Upper lobe of right lung (tissue), 1 donor: Measurements from ENCODE around the gene ZKSCAN3. TPM values are rescaled to one million over a fixed set of nuclear protein-coding genes. Genes with fewer than 3 reads are reported as not detected.
"Not testable (repeated sequence)": the region's sequence is repeated elsewhere in the genome, so short reads cannot be mapped to it uniquely, and the experiment has no call there.

Experiments
- ATAC-seq: fragments of 200-7000 bp; cut with Tn5 transposase; one replicate; pipeline ENCODE4 v1.9.1; 2020; ENCODE audit warnings: mild to moderate bottlenecking, moderate library complexity
- DNase-seq: peaks from one replicate; pipeline ENCODE4 v3.0.0-alpha.2; 2020
- H3K27ac ChIP-seq: fragments of 200-600 bp; one replicate; pipeline ENCODE4 v1.8.0; 2022
- H3K27me3 ChIP-seq: fragments of 200-600 bp; one replicate; pipeline ENCODE4 v1.8.0; 2022; ENCODE audit warnings: mild to moderate bottlenecking
- H3K36me3 ChIP-seq: fragments of 200-600 bp; one replicate; pipeline ENCODE4 v1.8.0; 2022
- H3K4me1 ChIP-seq: fragments of 200-600 bp; one replicate; pipeline ENCODE4 v1.8.0; 2022
- H3K4me3 ChIP-seq: fragments of 200-600 bp; one replicate; pipeline ENCODE4 v1.8.0; 2022; ENCODE audit warnings: mild to moderate bottlenecking
- H3K9me3 ChIP-seq: fragments of 200-600 bp; one replicate; pipeline ENCODE4 v1.8.0; 2022
- intact Hi-C: fragments of 100-400 bp; cut with DNase I; formaldehyde crosslinking; loops from one replicate; pipeline ENCODE4 v1.11.0; 2022
- total RNA-seq: library from RNA; stranded (reverse); fragmentation: NEBNext Ultra II Directional; extraction: Animal tissue kit (Norgen Biotek cat#: 25700); gene quantifications from one replicate; pipeline ENCODE4 v1.2.1, GENCODE V29; 2021
- TF ChIP-seq, protein P1 (sequence below): fragments of 200-600 bp; IDR thresholded peaks from one replicate; pipeline ENCODE4 v1.8.0; 2022; ENCODE audit warnings: antibody characterized with exemption
- donor health status: DM: no; HTN: yes; CAD: no; lungs with severe emphysema.

Gene ZKSCAN3
- total RNA-seq, 1 donor from 2014 or later: 7.3 TPM

DNA sequence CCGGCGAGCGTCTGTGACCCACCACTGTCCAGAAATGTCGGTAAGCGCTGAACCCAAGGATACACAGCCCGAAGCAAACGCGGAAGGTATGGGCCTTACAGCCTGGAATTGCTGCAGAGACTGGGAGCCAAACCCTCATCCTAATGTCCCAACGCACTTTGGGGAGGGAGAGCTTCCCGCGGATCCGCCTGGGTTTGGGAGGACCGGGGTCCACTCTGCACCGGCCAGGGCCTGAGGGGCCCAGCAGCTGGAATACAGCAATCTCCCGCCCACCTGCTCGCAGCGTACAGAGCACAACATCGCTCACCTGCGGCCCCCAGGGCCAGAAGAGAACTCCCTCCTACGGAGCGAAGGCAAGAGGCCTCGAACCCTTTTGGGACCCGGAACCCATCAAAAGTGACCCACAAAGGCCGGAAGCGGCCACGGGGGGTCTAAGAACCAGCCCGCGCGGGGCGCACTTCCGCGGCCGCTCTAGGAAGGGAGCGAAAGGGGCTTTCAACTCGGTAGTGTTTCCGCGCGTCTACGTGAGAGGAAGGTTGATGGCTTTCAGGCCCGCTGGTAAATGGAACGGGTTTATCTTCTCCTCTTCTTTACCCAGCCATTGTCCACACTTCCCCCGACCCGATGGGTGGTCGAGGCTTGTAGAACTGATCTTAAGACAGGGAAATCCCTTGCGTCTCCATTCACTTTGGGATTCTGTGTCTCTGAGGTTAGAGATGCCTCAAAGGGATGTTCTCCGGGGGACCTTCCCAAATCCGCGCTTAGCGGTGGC is 49.8 kb downstream of the ZKSCAN3 start, which contains the start of gene ZSCAN12:
ZSCAN12 (minus strand) TSS at position 398 of the 772 bp plus-strand sequence. CDS start 1,342 bp downstream, outside the sequence.
- ATAC-seq: peak; percentile 99
- no peaks in the 10 kb centered on the region for H3K9me3 ChIP-seq
- intact Hi-C loops: no loop called here
- peak within 1 kb of the TSS; percentile 58 for H3K27ac ChIP-seq
- peaks cover 13% of the 10 kb centered on the region for H3K36me3 ChIP-seq
- H3K4me3 ChIP-seq: peak within 1 kb of the TSS; percentile 83
- peak; percentile 93 for DNase-seq
- TF ChIP-seq, protein P1, sequence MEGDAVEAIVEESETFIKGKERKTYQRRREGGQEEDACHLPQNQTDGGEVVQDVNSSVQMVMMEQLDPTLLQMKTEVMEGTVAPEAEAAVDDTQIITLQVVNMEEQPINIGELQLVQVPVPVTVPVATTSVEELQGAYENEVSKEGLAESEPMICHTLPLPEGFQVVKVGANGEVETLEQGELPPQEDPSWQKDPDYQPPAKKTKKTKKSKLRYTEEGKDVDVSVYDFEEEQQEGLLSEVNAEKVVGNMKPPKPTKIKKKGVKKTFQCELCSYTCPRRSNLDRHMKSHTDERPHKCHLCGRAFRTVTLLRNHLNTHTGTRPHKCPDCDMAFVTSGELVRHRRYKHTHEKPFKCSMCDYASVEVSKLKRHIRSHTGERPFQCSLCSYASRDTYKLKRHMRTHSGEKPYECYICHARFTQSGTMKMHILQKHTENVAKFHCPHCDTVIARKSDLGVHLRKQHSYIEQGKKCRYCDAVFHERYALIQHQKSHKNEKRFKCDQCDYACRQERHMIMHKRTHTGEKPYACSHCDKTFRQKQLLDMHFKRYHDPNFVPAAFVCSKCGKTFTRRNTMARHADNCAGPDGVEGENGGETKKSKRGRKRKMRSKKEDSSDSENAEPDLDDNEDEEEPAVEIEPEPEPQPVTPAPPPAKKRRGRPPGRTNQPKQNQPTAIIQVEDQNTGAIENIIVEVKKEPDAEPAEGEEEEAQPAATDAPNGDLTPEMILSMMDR: peak; percentile 55
- H3K4me1 ChIP-seq: peaks cover 5% of the 10 kb centered on the region
- H3K27me3 ChIP-seq: peaks cover 5% of the 10 kb centered on the region

DNA sequence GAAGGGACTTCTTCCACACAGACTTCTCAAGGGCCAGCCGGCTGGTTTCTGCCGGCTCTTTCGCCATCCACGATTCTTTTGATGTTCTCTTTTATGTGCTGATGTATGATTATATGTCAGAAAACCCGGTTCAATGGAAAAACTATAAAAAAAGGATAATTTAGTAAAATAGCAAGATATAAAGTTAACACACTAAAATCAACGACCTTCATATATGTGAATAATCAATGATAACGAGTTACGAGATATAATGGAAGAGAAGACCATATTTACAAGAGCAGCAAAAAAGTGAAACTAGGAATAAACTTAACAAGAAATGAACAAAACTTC is 50.3 kb downstream of the ZKSCAN3 start:
- peaks cover 13% of the 10 kb centered on the region for H3K36me3 ChIP-seq
- TF ChIP-seq, protein P1: no peak
- no peak for ATAC-seq
- H3K4me3 ChIP-seq: peak overlapping the region; percentile 83
- DNase-seq: no peak
- intact Hi-C loops: no loop called here
- peaks cover 5% of the 10 kb centered on the region for H3K4me1 ChIP-seq
- peak overlapping the region; percentile 58 for H3K27ac ChIP-seq
- H3K9me3 ChIP-seq: no peaks in the 10 kb centered on the region
- H3K27me3 ChIP-seq: peaks cover 5% of the 10 kb centered on the region

DNA sequence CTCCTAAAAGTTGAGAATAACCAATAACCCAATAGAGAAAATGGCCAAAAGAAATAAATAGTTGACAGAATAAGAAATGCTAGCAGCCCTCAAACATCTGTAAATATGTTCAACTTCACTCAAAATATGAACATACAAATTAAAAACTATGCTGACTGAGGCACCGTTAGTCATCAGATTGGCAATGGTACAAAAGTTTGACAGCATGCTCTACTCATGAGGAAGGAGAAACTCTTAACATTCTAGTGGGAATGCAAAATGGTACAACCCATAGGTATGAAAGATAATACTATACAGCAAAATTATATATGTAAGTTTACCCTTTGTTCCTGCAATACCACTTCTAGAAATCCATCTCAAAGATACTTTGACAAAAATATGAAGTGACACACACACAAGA is 51.4 kb downstream of the ZKSCAN3 start:
- Histone ChIP-seq H3K36me3 (peaks cover 12% of the 10 kb centered on the region), H3K27ac (no peak overlapping the region), H3K27me3 (peaks cover 5% of the 10 kb centered on the region), H3K9me3 (no peaks in the 10 kb centered on the region), H3K4me1 (peaks cover 5% of the 10 kb centered on the region), H3K4me3 (no peak overlapping the region)
- TF ChIP-seq, protein P1: no peak
- DNase-seq (no peak), ATAC-seq (no peak)
- intact Hi-C loops: no loop called here

DNA sequence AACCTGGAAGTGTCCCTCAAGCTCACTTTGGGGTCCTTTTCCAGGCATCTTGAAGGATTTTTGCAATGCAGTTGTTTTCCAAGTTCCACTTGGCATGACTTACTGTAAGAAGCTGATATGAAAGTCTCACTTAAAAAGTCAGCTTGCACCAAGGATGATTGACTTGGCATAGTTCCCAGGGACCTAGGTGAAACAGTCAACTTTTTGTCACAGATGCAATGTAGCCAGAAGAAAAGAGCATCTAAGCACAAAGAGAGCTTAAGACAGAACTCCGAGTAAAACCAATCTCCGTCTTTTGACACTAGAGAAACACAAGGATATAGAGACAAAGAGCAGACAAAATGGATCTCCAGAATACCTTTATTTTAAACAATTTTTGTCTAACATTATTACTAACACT is 52.5 kb downstream of the ZKSCAN3 start:
- Histone ChIP-seq H3K4me3 (no peak overlapping the region), H3K9me3 (no peaks in the 10 kb centered on the region), H3K27me3 (peaks cover 5% of the 10 kb centered on the region), H3K36me3 (peaks cover 5% of the 10 kb centered on the region), H3K27ac (no peak overlapping the region), H3K4me1 (peaks cover 5% of the 10 kb centered on the region)
- intact Hi-C loops: no loop called here
- no peak for DNase-seq
- ATAC-seq: no peak
- TF ChIP-seq, protein P1: no peak

DNA sequence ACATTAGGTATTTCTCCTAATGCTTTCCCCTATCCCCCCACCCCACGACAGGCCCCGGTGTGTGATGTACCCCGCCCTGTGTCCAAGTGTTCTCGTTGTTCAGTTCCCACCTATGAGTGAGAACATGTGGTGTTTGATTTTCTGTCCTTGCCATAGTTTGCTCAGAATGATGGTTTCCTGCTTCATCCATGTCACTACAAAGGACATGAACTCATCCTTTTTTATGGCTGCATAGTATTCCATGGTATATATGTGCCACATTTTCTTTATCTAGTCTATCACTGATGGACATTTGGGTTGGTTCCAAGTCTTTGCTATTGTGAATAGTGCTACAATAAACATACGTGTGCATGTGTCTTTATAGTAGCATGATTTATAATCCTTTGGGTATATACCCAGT is 54.2 kb downstream of the ZKSCAN3 start:
- H3K9me3 ChIP-seq, H3K36me3 ChIP-seq, H3K27ac ChIP-seq, DNase-seq, H3K4me3 ChIP-seq, ATAC-seq, H3K4me1 ChIP-seq, intact Hi-C loops: not testable (repeated sequence)
- peaks cover 11% of the 10 kb centered on the region for H3K27me3 ChIP-seq

DNA sequence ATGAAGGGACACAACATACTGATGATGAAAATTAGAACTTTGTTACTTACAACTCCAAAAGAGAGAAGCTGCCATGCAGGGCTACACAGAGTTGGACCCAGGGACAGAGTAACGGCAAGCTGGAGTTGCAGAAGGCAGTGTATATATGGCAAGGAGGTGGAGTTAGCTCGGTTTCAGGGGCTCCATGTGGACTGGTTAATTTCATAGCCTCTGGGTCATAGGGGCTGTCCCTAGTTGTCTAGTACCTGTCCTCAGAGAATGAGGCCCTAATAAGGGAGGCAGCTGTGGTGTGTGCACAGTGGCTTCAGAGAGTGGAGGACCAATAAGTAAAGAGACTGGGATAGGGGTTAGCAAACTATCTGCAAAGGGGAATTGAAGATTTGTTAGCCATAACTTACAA is 57.7 kb downstream of the ZKSCAN3 start:
- intact Hi-C loops: no loop called here
- ATAC-seq (no peak), DNase-seq (no peak)

More for the DNA sequence above, 57.7 kb downstream of the ZKSCAN3 start:
- Histone ChIP-seq H3K4me1 (no peaks in the 10 kb centered on the region), H3K4me3 (no peak overlapping the region), H3K27ac (no peak overlapping the region), H3K36me3 (no peaks in the 10 kb centered on the region), H3K27me3 (peaks cover 15% of the 10 kb centered on the region), H3K9me3 (no peaks in the 10 kb centered on the region)
- TF ChIP-seq, protein P1: no peak
